Measurements from ENCODE around the gene RANBP17.
A peak's percentile ranks its signal among the peaks of the same experiment; 100 is the strongest.
"Not testable (repeated sequence)": the region's sequence is repeated elsewhere in the genome, so short reads cannot be mapped to it uniquely, and the experiment has no call there.

The RANBP17 gene

DNA sequence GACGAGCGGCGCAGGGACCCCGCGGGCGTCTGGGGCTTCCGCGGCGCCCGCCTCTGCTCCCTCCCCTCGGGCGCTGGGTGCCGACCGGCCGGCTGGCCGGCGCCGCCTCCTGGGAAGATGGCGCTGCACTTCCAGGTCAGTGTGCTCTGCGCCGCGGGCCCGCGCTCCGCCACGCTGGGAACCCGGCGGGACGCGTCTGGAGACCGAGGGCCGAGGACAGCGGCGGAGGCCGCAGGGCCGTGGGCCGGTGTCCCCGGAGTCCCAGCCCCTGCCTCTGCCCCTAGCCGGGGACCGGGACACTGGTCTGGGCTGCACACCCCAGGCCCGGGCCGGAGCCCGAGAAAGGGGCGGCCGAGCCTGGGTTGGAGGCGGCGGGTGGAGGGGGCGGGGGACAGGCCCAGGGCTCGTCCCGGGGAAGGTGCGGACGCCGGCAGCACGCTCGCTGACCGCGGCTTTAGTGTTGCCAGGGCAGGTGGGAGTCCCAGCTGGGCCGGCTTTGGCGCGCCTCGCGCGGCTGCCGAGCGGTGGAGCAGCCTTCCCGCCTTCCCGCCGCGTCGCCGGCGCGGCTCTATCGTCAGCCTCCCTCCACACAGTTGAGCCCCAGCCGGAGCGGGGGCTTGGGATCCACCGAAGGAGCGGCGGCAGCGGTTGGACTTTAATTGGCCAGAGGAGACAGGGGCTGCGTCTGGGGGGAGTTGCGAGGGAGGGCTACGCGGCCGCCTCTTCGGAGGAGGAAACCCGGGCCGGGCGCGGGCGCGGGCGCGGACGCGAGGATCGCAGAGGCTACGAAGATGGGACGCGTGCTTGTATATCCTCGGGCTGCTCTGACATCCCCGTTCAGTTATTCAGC is at the start of gene RANBP17:
TSS of gene RANBP17 (plus strand) at position 102 of the 850 bp plus-strand sequence.
- peak in 1 of 2 donors; percentile 1 for DNase-seq

DNA sequence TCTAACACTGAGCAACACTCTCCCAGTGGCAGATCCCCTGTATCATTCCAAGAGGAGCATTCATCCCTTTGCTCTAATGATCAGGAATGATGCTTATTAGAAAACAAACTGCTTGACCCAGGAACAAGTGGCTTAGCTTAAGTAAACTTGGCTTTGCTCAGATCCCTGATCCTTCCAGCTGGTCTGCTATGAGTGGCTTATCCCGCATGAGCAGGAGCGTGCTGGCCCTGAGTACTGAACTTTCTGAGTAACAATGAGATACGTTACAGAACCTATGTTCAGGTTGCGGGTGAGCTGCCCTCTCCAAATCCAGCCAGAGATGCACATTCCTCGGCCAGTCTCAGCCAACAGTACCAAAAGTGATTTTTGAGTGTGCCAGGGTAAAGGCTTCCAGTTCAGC is 48.6 kb upstream of the RANBP17 start:
- no peak for DNase-seq

DNA sequence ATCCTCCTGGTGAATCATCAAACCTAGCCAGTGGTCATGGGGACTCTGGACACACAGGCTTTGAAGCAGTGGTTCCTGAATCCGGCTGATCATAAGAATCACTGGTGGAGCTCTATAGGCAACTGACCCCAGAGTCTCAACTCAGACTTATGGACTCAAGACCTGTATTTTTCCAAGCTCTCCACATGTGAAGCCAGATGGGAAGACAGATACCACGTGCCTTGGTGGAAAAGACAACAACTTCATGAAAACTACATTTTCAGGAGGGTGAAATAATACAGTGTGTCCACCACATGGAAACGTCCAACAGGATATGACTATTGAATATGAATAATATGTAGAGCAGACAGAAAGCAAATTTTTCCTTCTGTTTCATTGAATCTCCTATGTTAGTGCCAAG is 44.6 kb upstream of the RANBP17 start:
- DNase-seq, result no peak

DNA sequence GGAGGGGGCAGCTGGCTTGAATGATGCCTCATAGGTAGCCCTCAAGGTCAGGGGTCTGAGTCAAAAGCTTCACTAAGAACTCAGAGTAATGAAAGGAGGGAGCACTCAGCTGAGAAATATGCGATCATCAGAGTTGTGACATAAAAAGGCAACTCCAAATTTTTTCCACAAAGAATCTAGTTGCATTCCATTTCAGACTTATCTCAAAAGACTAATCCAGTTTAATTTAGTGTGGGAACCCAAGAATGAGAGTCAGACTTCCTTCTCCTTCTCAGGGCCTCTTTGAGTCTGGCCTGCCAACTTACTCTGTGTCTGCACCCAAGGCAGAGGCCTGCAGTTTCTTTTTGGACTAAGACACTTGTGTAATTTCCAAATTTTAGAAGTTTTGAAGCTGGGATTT is 43.6 kb upstream of the RANBP17 start:
- no peak for DNase-seq

DNA sequence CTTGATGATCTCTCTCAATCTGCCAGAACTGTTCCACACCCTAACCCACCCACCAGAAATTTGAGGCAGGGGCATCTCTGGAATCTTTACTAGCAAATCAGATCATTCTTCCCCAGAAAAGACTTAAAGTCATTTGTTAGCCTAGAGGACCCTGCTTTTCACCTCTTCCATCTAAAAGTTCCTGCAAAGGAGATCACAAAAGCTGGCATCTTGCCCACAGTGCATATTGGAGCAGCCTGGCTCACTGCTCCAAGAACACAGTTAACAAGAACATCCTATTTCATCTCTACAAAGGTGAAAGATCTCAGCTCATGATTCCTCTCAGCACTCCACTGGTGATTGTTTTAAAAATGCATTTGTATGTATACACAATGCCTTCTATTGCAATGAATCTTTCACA is 42.0 kb upstream of the RANBP17 start:
- DNase-seq, result no peak

DNA sequence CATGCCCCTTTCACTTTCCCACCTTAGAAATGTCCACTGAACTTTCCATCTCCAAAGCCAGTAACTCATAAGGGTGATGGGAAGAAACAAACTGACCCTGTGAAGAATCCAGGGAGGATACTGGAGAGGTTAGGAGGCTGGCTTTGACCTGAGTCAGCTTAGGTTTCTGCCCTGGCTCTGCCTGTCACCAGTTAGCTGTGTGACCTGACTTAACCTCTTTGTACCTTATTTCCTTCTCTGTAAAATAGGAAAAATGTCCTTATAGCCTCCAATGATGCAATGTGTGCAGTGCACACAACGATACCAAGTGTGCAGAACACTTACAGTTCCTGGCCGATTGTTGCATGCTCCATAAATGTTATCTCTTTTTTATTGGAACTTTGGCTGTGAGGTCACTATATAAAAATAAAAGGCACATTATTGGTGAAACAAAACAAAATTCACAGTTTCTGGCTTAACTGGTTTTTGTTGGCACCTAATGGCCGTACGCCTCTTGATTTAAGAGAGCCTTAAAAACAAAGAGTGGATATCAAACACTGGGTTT is 40.5 kb upstream of the RANBP17 start:
- DNase-seq, result no peak

DNA sequence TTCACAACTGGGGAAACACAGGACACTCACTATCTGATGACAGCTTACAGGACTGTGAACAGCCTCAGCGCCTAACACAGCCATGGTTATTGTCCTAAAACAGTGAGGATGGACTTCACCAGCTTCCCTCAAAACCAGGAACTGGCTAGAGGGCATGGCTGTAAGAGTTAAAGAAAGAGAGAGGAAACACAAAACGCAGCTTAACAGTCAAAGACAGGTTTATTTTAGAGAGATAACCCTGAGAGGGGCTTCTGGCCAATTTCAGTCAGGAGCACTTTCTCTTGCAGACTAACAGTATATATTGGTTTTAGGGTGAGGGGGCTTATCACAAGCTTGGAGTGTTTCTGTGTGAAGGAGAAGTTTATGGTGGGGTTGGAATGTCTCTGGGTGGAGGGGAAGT is 35.7 kb upstream of the RANBP17 start:
- DNase-seq, result no peak

DNA sequence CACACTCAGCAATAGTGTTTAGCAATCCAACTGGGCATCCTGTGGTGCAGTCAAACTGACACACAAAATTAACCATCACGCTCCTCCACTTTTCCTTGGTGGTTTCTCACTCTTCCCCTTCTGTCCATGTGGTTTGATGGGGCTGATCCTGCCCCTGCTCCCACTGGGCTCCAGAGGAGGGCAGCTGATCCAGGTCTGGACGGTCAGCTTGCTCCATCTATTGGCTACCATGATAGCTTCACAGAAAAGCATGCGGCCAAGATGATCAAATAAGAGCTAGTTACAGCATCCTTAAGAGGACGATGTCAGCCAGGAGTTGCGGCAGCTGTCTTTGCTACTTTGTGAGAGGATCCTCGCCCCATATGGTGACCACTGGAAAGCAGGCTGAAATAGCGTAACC is 29.6 kb upstream of the RANBP17 start:
- DNase-seq, result no peak

DNA sequence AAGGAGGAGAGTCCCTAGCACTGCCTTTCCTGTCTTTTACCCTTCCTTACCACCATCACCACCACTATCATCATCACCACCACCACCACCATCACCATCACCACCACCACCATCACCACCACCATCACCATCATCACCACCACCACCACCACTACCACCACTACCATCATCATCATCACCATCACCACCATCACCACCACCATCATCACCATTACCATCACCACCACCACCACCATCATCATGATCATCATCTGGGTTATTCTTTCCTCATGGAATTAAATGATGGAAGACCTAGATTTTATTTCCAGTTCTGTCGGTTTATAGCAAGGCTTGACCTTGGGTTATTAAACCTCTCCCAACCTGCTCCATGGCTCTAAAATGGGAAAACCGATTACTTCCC is 27.8 kb upstream of the RANBP17 start:
- DNase-seq, result not testable (repeated sequence)

DNA sequence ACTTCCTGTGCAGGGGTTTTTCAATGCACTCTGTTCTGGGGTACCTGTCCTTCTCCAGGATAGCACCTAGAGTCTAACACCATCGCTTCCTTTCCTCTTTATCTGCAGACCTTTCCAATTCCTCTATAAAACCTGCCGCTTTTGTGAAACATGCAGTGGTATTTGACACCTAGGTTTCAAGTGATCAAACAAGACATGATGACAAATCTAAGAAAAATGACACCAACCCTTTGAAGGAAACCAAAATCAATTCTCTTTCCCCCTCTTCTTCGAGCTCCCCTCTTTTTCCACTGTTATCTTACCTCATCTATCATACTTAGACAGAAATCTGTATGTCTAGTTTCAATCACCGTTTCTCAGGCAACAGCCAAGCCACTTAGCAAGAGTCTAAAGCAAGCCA is 25.6 kb upstream of the RANBP17 start:
- no peak for DNase-seq

DNA sequence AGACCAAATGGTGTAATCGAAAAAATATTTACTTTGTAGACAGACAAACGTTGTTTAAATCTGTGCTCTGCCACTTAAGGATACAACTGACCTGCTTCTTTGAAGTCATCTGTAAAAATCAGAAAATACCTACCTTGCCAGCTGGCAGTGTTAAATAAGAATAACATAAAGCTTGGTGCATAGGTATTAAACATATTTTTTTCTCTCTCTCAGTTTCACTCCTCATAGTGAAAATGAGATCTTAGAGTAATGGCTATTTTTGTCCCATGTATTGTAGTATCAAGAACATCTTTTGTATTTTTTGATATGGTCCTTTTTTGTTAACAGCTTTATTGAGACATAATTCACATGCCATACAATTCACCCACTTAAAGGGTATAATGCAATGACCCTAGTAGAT is 17.9 kb upstream of the RANBP17 start:
- no peak for DNase-seq

DNA sequence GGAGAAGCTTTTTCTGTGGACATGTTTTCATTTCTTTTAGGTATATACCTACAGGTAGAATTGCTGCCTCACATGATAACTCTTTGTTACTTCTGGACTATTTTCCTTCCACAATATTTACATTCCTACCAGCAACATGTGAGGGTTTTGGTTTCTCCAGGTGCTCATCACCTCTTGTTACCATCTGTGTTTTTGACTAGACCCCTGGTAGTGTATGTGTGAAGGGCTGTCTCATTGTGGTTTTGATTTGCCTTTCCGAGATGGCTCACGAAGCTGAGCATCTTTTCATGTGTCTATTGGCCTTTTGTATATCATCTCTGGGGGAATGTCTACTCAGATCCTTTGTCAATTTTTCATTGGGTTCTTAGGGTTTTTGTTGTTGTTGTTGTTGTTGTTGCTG is 17.2 kb upstream of the RANBP17 start:
- DNase-seq, result no peak

DNA sequence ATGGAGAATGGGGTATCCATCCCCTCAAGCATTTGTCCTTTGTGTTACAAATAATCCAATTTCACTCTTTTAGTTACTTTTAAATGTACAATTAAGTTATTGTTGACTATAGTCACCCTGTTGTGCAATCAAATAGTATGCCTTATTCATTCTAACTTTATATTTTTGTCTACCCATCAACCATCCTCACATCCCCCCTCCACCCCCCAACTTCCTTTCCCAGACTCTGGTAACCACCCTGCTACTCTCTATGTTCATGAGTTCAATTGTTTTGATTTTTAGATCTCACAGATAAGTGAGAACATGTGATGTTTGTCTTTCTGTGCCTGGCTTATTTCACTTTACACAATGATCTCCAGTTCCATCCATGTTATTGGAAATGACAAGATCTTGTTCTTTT is 15.4 kb upstream of the RANBP17 start:
- DNase-seq, result no peak

DNA sequence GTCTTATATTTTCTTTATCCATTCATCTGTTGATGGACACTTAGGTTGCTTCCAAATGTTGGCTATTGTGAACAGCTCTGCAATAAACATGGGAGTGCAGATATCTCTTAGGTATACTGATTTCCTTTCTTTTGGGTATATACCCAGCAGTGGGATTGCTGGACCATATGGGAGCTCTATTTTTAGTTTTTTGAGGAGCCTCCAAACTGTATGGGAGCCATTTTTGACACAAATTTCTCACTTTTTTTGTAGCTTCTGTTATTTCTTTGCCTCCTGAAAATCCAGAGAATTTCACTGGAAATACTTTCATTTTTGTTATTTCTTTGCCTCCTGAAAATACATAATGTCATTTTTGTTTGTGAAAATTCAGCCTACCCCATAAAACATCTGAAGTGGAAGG is 15.0 kb upstream of the RANBP17 start:
- no peak for DNase-seq

DNA sequence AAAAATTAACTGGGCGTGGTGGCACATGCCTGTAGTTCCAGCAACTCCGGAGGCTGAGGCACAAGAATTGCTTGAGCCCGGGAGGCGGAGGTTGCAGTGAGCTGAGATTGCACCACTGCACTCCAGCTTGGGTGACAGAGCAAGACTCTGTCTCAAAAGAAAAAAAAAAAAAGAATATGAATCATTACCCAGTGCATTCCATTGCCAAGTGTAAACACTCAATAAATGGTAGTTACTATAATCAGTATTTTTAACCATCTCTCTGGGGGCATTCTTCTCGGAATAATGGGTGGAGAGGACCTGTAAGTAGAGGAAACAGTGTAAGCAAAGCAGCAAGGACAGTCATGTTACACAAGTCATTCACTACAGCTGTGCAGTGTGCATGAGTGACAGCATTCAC is 13.8 kb upstream of the RANBP17 start:
- DNase-seq, result no peak

DNA sequence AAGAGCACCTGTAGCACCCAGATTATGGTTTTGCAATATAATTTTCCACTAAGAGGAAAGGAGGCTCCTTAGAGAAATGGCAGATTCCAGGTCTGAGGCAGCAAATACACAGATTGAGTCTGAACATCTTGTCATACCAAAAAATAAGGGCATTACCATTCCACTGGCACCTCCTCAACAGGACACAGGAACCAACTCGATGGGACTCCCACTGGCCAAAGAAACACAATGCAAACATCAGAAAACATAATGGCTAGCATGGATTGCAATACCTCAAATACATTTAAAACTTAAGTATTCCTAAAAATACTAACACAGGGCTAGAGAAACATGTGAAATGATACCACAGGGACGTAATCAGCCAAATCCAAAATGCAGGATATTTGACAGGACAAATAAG is 12.4 kb upstream of the RANBP17 start:
- DNase-seq, result no peak

DNA sequence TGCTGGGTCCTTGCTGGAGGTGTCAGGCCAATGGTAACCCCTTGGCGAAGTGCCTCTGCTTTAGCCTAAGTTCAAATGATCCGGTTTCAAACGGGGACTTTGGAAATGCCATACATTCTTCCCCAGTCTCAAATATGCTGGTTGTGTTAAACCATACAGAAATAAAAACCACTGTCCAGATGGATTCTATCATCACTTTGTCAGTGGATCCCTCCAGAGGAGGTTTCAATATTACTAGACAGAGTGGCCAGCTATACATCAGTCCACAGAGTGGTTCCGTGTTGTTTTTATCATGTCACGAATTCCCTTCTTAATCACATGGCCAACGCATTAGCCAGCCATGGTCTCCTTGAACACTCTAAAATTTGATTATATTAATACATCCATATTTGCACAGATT is 7.3 kb upstream of the RANBP17 start:
- DNase-seq, result no peak

DNA sequence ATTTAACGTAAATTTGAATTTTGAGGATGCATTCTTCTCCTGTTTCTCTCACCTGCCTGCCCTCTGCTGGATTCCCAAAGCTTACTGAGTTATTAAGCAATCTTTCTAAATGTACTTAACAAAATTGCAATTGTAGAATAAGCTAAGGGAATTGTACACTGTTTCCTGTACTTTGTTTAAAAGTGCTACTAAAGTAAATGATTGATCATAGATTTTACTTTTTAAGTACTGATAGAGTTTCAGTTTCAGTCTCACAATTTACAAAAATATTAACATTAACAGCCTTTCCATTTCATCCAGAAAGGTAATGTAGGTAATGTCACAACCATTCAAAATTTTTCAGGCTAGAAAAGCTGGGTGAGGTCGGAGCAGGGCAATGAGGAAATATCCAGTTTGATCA is 4.8 kb upstream of the RANBP17 start:
- no peak for DNase-seq

DNA sequence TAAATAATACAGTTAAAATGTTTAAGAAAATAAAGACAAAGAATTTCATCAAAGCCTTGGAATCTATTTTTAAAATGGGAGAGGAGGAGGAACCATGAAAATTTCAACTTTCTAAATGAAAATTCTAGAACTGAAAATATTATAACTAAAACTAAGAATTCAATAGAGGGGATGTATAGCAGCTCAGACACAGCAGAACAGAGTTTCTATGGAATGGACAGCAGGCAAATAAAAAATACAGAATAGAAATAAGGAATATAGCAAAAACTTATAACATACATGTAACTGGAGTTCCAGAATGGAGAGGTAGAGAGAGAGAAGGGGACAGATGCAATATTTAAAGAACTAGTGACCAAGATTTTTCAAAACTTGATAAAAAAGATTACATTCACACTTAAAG is 1.4 kb upstream of the RANBP17 start:
- no peak for DNase-seq

DNA sequence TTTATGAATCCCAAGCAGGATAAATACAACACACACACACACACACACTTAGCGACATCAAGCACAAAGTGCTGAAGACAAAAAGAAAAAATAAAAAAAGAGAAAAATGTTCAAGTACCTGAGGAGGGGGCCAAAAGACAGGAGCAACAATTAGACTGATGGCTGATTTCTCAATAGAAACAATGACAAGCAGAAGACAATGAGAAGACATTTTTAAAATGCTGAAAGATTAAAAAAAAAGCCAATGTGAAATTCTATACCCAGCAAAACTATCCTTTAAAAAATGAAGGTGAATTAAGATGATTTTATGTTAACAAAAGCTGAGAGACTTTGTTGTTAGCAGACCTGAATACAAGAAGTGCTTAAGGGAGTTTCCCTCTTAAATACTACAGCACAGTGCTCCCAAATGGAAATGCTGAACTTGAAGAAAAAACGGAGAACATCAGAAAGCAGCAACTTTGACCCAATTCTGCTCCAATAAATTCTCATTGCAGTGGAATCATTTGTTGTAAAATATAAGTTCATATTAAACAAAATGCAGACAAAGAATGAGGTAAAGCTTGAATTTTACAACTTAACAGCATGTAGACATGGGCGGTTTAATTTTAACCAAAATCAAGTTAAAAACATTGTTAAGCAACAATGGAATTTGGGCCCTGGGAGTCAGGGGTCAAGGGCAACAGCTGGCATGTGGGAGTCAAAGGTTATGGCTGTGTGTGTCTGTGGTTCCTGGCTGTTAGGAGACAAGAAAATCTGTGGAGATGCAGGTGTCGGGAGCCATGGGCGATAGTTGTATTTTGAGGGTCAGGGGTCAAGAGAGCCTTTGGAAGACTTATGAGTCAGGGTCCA is 776 bp upstream of the RANBP17 start:
- no peak for DNase-seq

DNA sequence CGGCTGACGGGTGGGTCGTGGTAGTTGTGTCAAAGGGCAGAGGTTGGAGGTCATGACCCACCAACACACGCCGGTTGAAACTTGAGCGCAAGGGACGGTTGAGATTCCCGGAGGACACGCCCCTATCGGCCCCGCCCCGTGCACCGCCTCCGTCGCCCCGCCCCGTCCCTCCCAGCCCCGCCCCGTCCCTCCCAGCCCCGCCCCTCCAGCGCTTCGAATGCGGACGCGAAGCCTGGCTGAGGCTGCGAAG is 226 bp upstream of the RANBP17 start:
- peak in 1 of 2 donors; percentile 1 for DNase-seq

DNA sequence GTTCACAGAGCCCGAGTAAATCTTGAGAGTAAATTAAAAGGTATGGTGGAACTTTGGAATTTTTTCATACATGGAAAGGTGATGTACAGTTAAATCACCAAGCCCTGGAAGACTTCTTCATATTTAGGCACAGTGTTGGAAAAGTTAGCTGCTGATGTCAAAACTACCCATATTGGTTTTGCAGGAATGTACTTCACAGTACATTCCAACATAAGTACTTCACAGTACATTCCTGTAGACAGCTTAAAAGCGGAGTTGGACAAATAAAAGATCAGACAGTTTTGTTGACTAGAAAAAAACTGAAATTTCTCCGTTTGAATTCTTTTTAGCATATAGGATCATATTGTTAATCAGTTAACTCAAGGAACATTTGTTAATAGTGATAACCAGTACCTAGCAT is 1.8 kb downstream of the RANBP17 start:
- DNase-seq, result no peak

DNA sequence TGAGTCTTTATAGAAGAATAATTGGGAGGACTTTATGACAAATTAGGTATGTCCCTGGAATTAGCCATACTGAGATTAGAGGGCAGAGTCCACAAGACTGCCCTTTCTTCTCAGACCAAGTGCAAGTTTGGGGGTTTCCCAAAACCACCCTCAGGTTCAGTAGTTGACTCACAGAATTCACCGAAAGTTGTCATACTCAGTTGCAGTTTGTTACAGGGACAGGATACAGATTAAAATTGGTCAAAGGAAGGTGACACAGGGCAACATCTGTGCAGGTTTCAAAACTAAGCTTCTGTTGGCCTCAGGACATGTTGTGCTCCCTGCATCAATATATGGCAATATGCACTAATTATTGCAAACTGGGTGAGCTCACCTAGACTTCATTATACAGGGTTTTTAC is 3.8 kb downstream of the RANBP17 start:
- no peak for DNase-seq

DNA sequence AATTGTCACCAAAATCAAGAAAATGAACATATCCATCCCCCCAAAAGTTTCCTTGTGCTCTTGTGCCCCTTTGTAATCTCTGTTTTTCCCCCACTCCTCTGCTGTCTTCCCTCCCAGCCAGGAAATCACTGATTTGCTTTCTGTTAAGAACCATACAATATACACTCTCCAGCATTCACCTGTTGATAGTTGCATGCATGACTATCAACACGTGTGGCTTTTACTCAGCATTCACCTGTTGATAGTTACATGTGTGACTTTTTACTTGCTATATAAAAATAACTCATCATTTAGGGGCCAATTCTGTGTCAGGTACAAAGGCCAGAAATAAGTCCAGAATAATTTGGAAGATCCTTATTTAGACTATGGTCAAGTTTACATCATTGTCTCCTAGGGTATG is 6.0 kb downstream of the RANBP17 start:
- DNase-seq, result no peak

Data from stimulated activated CD4-positive, alpha-beta T cell treated with anti-CD3 and anti-CD28 coated beads, Interleukin-2, amount 100 ng/mL, for 24 hours (primary cell).